Activated gamma-delta T cell treated with anti-CD3 and anti-CD28 coated beads, Interleukin-2, amount 50 U/mL, for 16 hours (primary cell): Measurements from ENCODE around the gene FERMT1.

ENCODE experiments used
- DNase-seq: peaks from one replicate; pipeline ENCODE4 v3.0.0-alpha.2; 2020; ENCODE audit warnings: low read depth

FERMT1 gene, protein sequence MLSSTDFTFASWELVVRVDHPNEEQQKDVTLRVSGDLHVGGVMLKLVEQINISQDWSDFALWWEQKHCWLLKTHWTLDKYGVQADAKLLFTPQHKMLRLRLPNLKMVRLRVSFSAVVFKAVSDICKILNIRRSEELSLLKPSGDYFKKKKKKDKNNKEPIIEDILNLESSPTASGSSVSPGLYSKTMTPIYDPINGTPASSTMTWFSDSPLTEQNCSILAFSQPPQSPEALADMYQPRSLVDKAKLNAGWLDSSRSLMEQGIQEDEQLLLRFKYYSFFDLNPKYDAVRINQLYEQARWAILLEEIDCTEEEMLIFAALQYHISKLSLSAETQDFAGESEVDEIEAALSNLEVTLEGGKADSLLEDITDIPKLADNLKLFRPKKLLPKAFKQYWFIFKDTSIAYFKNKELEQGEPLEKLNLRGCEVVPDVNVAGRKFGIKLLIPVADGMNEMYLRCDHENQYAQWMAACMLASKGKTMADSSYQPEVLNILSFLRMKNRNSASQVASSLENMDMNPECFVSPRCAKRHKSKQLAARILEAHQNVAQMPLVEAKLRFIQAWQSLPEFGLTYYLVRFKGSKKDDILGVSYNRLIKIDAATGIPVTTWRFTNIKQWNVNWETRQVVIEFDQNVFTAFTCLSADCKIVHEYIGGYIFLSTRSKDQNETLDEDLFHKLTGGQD

GRCh38 chr20:6122873-6123648, at the start of gene FERMT1:
Gene FERMT1 (minus strand): TSS chr20:6123030. CDS start chr20:6119554, 3,476 bp downstream.
- no peak for DNase-seq

DNA sequence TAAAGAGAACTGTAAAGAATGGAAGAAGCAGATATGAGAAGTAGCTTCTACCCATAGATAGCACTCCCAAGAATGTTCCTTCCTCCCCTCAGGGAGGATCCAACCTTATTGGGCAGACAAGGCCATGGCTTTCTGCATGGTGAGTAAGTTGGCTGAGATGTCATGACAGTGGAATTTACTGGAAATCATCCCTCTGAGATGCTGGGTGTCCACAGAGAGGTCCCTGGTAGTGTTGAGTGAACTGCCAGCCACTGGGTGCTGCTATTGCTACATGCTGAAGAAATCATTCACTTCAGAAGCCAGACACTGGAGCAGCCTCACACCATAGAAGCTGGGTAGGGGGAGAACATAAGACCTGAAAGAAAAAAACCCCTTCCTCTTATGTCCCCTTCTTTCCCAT, 46.4 kb upstream of the FERMT1 start:
- DNase-seq = no peak

GRCh38 chr20:6168204-6168603, 45.4 kb upstream of the FERMT1 start:
- no peak for DNase-seq

- no peak for DNase-seq
These were observed 42.5 kb upstream of the FERMT1 start for GRCh38 chr20:6165346-6165745.

- no peak for DNase-seq
These were observed 41.9 kb upstream of the FERMT1 start for GRCh38 chr20:6164421-6165341.

- no peak for DNase-seq
These were observed 37.9 kb upstream of the FERMT1 start for GRCh38 chr20:6160736-6161135.

- DNase-seq = no peak
These were observed 34.5 kb upstream of the FERMT1 start for GRCh38 chr20:6157345-6157744.

- no peak for DNase-seq
These were observed 29.9 kb upstream of the FERMT1 start for GRCh38 chr20:6152777-6153176.

GRCh38 chr20:6148073-6148472, 25.2 kb upstream of the FERMT1 start:
- no peak for DNase-seq

DNA sequence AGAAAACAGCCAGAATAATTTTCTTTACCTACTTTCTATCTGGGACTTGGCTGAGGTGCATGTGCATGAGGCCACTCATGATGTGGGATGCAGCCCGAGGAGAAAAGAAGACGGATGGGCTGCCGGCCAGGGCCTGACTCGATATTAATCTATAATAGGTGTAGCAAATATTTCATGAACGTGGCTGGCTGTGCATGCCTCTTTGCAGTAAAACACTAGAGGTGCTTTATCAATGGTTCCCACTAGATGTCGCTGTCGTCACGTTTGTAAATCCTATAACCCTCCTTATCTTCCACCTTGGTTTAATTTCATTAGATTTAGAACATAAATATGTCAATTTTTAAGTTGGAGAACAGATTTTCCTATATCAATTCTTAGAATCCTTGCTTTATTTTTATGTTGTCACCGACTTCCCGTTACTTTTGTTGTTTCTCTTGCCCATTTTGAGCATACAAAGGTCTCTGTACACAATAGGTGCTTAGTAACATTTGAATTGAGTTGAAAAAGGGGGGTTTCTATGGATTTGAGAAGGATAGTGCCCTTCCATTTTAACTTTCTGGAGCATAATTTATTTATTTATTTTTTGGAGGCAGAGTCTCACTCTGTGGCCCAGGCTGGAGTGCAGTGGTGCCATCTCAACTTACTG, 19.6 kb upstream of the FERMT1 start:
- peak; percentile 9 for DNase-seq

DNA sequence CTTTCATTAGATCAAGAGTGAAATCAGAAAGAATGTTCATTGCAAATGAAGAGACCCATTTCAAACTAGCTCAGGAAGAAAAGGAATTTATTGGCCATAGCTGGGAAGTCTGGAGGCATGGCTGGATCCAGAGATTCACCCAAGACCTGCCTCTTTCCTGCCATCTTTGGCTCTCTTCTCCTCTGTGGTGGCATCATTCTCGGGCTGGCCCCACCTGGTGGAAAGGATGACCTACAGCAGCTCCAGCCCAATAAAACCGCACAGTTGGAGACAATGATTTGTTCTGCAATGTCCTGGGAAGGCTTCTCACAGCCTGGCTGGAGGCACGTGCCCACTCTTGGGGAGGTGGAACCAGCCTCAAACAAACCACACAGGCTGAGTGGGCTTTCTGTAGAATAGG, 18.1 kb upstream of the FERMT1 start:
- no peak for DNase-seq

DNA sequence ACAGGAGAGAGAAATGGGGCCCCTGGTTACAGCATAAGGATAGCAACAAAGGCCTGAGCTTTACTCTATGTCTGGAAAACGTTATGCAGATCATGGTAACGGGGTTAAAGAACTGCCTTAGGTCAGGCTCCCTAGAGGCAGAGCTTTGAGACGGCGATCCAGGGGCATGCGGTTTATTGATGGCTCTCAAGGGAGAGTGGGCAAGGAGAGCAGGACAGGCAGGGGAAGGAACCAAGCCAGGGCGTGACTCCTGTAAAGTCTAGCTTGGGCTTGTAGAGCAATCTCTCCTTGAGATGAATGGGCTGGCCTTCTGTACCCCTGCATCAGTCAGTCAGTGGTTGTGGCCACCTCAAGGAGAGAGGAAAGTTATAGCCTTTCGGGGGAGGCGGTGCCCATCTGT, 12.5 kb upstream of the FERMT1 start:
- no peak for DNase-seq

DNA sequence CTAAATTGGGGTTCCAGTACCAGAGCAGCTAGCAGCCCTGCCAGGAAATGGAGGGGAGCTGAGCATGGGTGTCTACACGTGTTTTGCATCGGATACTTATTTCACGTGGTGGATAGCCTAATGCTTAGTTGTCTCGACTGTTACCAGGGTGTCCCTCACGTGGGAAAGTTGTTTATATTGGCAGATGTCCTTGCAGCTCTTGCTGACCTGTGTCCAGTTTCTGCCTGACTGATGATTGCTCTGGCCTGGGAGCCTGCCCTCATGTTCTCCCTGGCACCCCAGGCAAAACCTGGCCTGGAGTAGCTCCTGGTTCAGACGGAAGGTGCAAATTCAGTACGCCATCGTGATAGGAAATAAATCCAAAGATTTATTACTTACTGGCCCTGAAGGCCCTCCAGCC, 11.8 kb upstream of the FERMT1 start:
- no peak for DNase-seq

GRCh38 chr20:6130045-6130444, 7.2 kb upstream of the FERMT1 start:
- no peak for DNase-seq

DNA sequence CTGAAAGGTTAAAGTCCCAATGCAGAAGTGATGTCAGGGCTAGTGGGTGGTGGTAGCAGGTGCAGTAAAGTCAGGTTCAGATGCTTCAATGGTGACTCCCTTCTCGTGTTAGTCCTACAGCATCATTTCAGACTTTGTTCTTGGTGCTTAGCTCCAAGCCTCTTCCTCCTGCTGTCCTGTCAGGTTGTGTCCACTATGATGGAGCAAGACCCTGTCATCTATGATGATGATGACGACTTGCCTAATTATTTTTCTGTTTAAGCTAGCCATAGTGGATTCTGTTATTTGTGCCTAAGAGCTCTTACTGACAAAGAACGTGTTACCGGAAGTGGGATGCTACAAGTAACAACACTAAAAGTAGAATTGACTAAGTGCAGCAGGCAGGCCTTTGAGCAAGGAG, 5.0 kb upstream of the FERMT1 start:
- DNase-seq = no peak

DNA sequence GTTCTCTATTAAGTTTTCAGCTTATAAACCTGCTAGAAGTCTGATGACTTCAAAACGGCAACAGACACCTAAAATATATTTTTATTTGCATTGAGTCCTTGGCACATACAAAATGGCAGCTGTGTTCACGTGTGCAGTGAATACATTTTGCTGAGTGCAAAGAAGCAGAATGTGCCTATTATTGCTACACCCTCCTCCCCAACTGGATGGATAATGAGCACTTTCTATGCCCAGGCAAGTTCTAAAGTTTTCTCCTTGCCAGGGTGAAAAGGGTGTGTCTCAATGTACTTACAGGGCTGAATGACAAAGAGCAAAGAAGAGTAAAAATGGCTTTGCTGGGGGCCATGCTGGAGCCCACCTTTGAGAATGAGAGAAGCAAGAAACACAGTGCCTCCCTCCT, 4.0 kb upstream of the FERMT1 start:
- no peak for DNase-seq

- no peak for DNase-seq
These were observed 802 bp upstream of the FERMT1 start for GRCh38 chr20:6123649-6124014.

DNA sequence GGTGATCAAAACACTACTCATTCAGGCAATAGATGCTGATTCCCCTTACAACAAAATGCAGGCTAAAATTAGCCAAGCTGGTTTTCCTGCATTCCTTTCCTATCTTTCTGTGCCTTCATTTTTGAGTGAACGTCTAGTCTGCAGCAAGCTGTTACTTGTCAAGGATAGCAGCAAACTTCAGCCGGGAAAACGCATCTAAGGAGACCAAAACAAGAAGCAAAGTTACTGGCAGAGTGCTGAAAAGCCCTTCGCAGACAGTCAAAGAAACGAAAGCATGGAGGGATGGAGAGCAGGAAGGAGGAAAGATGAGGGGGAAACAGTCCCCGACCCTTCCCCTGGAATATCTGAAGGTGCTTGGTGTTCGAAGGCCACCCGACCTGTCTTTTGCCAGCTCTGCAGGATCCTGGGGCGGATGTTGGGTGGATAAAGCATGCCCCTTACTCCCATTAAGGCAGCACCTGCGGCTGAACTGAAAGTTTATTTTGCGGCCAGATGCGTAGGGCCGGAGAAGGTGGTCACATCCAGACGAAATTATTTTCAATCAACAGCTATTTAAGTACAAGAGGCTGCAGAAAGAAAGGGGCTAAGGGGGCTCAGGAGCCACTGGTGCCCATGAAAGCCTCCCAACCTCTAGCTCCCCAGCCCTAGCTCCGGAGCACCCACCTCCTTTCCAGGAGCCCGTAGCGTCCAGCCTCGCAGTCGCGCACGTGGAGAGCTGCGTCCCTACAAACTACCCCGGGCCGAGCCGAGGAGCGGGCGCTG, 538 bp downstream of the FERMT1 start:
- DNase-seq = no peak

DNA sequence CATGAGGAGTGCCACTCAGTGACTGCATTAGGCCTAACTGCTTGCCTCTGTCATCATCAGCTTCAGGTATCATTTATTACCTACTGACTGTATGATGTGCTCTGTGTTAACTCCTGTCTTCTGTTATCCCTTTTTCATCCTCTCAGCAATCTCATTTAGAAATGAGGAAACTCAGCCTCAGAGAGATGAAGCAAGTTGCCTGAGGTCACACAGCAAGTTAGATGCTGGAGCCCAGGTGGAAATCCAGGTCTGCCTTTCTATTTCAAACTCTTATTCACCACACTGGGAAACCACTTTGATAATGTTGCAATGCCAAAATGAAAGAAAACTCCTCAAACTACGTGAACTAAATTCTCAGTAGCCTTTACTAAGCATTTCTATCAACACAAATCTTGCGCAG, 1.3 kb downstream of the FERMT1 start:
- no peak for DNase-seq

DNA sequence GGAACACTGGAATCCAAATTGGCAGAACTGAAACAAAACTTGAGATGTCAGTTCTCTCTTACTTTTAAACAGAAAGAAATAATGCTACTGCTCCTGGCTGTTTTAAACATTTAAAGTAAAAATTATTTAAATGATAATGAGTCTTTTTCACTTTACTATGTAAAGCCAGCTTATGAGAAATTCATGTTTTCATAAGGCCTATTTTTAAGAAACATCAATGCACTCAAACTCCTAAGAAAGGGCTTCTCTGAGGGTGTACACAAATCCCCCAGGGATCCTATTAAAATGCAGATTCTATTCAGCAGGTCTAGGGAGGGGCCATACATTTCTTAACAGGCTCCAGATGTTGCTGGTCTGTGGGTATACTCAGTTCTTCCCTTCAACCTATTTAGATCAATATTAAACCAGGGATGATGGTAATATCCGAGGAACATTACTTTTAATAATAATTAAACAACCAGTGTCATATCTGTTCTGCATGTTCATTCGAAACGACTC, 2.3 kb downstream of the FERMT1 start:
- DNase-seq = no peak
